Memory B cell (primary cell): Measurements from ENCODE around the gene SKAP2.

Experiments used
- ATAC-seq: fragments of 150-1000 bp; cut with Tn5 transposase; 2 replicates; pipeline ENCODE4 v1.10.0; 2021; ENCODE audit warnings: low read depth, mild to moderate bottlenecking, moderate library complexity
- DNase-seq, 2 donors: peaks; one replicate each; pipeline ENCODE4 v3.0.0; 2022; ENCODE audit warnings: low spot score in 2 of 2
- H3K27ac Mint-ChIP-seq: one replicate; pipeline ENCODE4 v1.8.0; 2022; ENCODE audit warnings: mild to moderate bottlenecking, moderate library complexity, mixed read lengths
- H3K27me3 Mint-ChIP-seq: one replicate; pipeline ENCODE4 v1.8.0; 2022; ENCODE audit warnings: mixed read lengths
- H3K36me3 Mint-ChIP-seq: one replicate; pipeline ENCODE4 v1.8.0; 2022; ENCODE audit warnings: mild to moderate bottlenecking, mixed read lengths
- H3K4me1 Mint-ChIP-seq: one replicate; pipeline ENCODE4 v1.8.0; 2022; ENCODE audit warnings: mixed read lengths
- H3K4me3 Mint-ChIP-seq: one replicate; pipeline ENCODE4 v1.8.0; 2022; ENCODE audit warnings: mild to moderate bottlenecking, moderate library complexity, mixed read lengths
- H3K9me3 Mint-ChIP-seq: one replicate; pipeline ENCODE4 v1.8.0; 2022; ENCODE audit warnings: mixed read lengths

SKAP2 gene

GRCh38 chr7:26688936-26689506, 175.4 kb downstream of the SKAP2 start:
- H3K36me3 Mint-ChIP-seq = peaks cover 2% of the 10 kb centered on the region
- no peaks in the 10 kb centered on the region for H3K27me3 Mint-ChIP-seq
- H3K27ac Mint-ChIP-seq = peak overlapping the region; percentile 84
- peaks cover 22% of the 10 kb centered on the region for H3K4me1 Mint-ChIP-seq
- no peak overlapping the region for H3K4me3 Mint-ChIP-seq
- ATAC-seq = peak; percentile 56
- no peak for DNase-seq
- H3K9me3 Mint-ChIP-seq = no peaks in the 10 kb centered on the region

DNA sequence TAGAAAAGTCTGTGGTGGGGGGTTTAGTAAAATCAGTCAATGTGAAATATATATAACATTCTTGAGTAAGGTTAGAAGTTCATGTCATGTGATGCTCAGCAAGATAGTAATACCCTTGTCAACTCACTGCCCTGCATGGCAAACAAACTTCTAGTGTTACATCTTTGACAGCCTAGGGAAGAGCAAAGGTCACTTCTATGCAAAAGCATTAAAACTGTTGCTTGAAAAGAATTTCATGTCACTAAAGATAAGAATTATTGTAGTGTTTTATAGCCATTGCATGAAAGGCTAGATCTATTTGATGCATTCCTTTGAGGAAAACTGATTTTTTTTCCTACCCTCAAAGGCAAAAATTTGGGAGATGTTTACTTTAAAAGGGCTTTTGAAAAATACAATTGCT, 176.0 kb downstream of the SKAP2 start:
- DNase-seq (no peak), ATAC-seq (no peak)
- Mint-ChIP-seq H3K4me3 (no peak overlapping the region), H3K27me3 (no peaks in the 10 kb centered on the region), H3K4me1 (peaks cover 22% of the 10 kb centered on the region), H3K36me3 (peaks cover 2% of the 10 kb centered on the region), H3K27ac (no peak overlapping the region), H3K9me3 (no peaks in the 10 kb centered on the region)

GRCh38 chr7:26687032-26687431, 177.4 kb downstream of the SKAP2 start:
- DNase-seq (no peak), ATAC-seq (no peak)
- no peak overlapping the region for H3K27ac Mint-ChIP-seq
- peaks cover 19% of the 10 kb centered on the region for H3K4me1 Mint-ChIP-seq
- H3K27me3 Mint-ChIP-seq = no peaks in the 10 kb centered on the region
- no peaks in the 10 kb centered on the region for H3K9me3 Mint-ChIP-seq
- peaks cover 4% of the 10 kb centered on the region for H3K36me3 Mint-ChIP-seq
- no peak overlapping the region for H3K4me3 Mint-ChIP-seq

DNA sequence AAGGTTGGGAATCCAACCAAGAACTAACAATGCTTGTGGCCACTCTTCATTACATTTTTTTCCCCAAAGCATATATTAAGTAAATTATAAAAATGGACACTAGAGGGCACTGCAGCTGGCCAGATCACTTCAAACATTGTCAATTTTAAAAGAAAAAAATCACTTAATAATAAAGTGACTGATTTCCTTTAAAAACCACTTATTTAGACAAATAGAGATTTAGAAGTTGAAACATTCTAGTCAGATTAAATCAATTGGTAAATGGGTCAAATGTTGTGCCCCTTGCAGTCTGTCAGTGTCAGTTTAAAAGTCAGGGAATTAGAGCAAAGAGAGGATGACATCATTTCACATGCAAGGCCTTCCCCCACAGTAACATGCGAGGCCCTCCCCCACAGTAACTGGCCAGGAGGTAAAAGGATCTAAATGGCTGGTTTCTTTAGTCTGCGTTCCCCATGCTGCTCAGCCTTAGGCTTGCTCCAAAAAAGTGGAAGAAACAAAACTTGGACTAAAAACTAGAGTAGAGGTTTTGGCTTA, 177.9 kb downstream of the SKAP2 start:
- Mint-ChIP-seq H3K27me3 (no peaks in the 10 kb centered on the region), H3K9me3 (no peaks in the 10 kb centered on the region), H3K4me1 (peaks cover 14% of the 10 kb centered on the region), H3K36me3 (peaks cover 4% of the 10 kb centered on the region), H3K27ac (no peak overlapping the region), H3K4me3 (no peak overlapping the region)
- ATAC-seq = peak; percentile 42
- DNase-seq = peak in 1 of 2 donors; percentile 36

DNA sequence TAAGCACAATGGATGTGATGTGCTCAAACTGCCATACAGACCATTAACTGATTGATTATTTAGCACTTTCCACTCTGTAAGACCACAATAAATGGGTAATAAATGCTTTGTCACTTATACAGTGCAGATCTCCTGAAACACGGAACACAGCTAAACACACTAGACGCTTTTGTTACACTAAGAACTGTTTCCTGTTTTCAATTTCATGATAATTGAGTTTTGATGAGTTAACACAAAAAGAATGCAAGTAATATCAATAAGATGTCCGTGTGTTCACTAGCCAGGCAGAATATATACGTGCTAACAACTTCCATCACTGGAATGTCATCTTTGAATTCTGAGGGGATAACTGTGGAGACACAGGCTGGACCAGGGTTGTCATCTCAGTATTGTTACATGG, 178.8 kb downstream of the SKAP2 start:
- no peak for ATAC-seq
- Mint-ChIP-seq H3K4me1 (peaks cover 12% of the 10 kb centered on the region), H3K36me3 (peaks cover 4% of the 10 kb centered on the region), H3K27ac (no peak overlapping the region), H3K9me3 (no peaks in the 10 kb centered on the region), H3K27me3 (no peaks in the 10 kb centered on the region), H3K4me3 (no peak overlapping the region)
- DNase-seq = no peak

- Mint-ChIP-seq H3K4me1 (peaks cover 10% of the 10 kb centered on the region), H3K9me3 (no peaks in the 10 kb centered on the region), H3K36me3 (peaks cover 4% of the 10 kb centered on the region), H3K4me3 (no peak overlapping the region), H3K27ac (no peak overlapping the region), H3K27me3 (no peaks in the 10 kb centered on the region)
- ATAC-seq (no peak), DNase-seq (no peak)
Measured at GRCh38 chr7:26684447-26684846, 179.9 kb downstream of the SKAP2 start.

- peaks cover under 1% of the 10 kb centered on the region for H3K4me1 Mint-ChIP-seq
- H3K27ac Mint-ChIP-seq = peak overlapping the region; percentile 41
- DNase-seq (no peak), ATAC-seq (no peak)
- H3K9me3 Mint-ChIP-seq = no peaks in the 10 kb centered on the region
- H3K27me3 Mint-ChIP-seq = no peaks in the 10 kb centered on the region
- H3K4me3 Mint-ChIP-seq = no peak overlapping the region
- peaks cover 6% of the 10 kb centered on the region for H3K36me3 Mint-ChIP-seq
Measured at GRCh38 chr7:26683277-26683676, 181.1 kb downstream of the SKAP2 start.

DNA sequence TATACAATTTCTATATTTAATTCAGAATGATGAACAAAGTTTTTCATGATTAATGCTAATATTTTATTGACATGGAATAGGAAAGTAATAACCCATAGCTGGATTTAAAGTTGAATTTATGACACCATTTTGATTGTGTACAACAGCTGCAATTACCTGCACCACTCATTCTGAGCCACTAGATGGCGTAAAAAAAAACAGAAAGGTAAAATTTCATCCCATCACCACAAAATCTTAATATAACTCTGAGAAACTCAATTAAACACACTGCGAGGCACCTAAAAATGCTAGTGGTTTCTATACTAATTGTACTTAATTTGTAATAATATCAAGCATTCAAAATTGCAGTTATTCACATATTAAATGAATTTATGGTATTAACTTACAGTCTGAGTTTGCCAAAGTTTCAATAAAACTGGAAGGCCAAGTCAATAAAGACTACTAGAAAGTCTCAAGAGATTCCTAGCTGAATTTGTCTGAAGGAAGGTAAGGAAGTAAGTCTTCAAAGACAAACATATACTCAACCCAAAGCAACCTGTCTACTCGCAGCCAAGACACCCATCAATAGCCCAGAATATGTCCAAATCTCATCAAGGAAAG, 182.5 kb downstream of the SKAP2 start:
- H3K4me1 Mint-ChIP-seq = no peaks in the 10 kb centered on the region
- DNase-seq = peak in 1 of 2 donors; percentile 10
- peak; percentile 55 for ATAC-seq
- peaks cover 9% of the 10 kb centered on the region for H3K36me3 Mint-ChIP-seq
- H3K27me3 Mint-ChIP-seq = no peaks in the 10 kb centered on the region
- no peaks in the 10 kb centered on the region for H3K9me3 Mint-ChIP-seq
- H3K4me3 Mint-ChIP-seq = no peak overlapping the region
- no peak overlapping the region for H3K27ac Mint-ChIP-seq

DNA sequence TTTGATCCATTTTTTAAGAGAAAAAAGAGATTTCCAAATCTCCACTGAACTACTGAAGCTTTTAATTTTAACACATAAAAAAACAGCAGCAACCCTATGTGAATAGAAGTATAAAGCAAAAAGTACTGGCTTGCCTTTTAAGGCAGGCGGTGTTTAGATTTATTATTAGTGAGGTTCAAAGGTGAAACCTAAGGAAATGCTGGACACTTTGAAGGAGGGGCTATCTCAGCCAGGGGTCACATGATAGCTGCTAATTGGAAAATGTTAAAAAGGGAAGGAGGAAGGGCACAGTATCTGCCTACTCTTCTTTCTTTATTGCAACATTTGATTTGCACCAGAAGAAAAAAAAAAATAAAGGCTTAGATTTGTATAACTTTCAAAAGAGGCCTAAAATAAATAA, 183.8 kb downstream of the SKAP2 start:
- Mint-ChIP-seq H3K4me3 (no peak overlapping the region), H3K9me3 (no peaks in the 10 kb centered on the region), H3K27ac (no peak overlapping the region), H3K27me3 (no peaks in the 10 kb centered on the region), H3K4me1 (no peaks in the 10 kb centered on the region), H3K36me3 (peaks cover 14% of the 10 kb centered on the region)
- DNase-seq (no peak), ATAC-seq (no peak)

- no peak overlapping the region for H3K27ac Mint-ChIP-seq
- ATAC-seq (no peak), DNase-seq (no peak)
- H3K9me3 Mint-ChIP-seq = no peaks in the 10 kb centered on the region
- H3K4me1 Mint-ChIP-seq = no peaks in the 10 kb centered on the region
- H3K4me3 Mint-ChIP-seq = no peak overlapping the region
- peaks cover 13% of the 10 kb centered on the region for H3K36me3 Mint-ChIP-seq
- no peaks in the 10 kb centered on the region for H3K27me3 Mint-ChIP-seq
Measured at GRCh38 chr7:26675143-26675887, 189.1 kb downstream of the SKAP2 start.

GRCh38 chr7:26673858-26674257, 190.5 kb downstream of the SKAP2 start:
- H3K9me3 Mint-ChIP-seq = no peaks in the 10 kb centered on the region
- H3K27me3 Mint-ChIP-seq = no peaks in the 10 kb centered on the region
- H3K4me3 Mint-ChIP-seq = no peak overlapping the region
- DNase-seq (no peak), ATAC-seq (no peak)
- H3K4me1 Mint-ChIP-seq = no peaks in the 10 kb centered on the region
- H3K27ac Mint-ChIP-seq = no peak overlapping the region
- peaks cover 11% of the 10 kb centered on the region for H3K36me3 Mint-ChIP-seq

DNA sequence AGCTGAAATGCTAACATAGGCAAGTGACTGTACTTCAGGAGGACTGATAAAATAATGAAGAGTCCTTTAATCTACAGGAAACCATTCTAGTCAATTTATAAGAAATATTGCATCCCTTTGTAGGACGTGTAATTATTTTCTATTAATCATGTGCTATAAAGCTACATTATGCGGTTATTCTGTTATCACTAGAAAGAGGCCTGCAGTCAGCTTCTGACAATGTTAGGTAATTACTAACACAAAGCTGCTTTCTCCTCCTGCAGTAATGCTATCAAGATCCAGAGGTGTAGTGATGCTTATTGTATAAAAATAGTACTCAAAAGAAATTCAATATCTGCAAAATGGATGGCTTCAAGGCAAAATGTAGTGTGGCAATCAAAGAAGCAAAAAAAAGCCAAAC, 191.1 kb downstream of the SKAP2 start:
- Mint-ChIP-seq H3K27me3 (no peaks in the 10 kb centered on the region), H3K27ac (no peak overlapping the region), H3K9me3 (no peaks in the 10 kb centered on the region), H3K4me1 (no peaks in the 10 kb centered on the region), H3K36me3 (peaks cover 11% of the 10 kb centered on the region), H3K4me3 (no peak overlapping the region)
- DNase-seq (no peak), ATAC-seq (no peak)

GRCh38 chr7:26670841-26671240, 193.5 kb downstream of the SKAP2 start:
- no peaks in the 10 kb centered on the region for H3K27me3 Mint-ChIP-seq
- DNase-seq (no peak), ATAC-seq (no peak)
- no peaks in the 10 kb centered on the region for H3K9me3 Mint-ChIP-seq
- H3K4me1 Mint-ChIP-seq = peaks cover 4% of the 10 kb centered on the region
- H3K27ac Mint-ChIP-seq = no peak overlapping the region
- H3K36me3 Mint-ChIP-seq = peaks cover 3% of the 10 kb centered on the region
- H3K4me3 Mint-ChIP-seq = no peak overlapping the region

- H3K4me3 Mint-ChIP-seq = no peak overlapping the region
- no peaks in the 10 kb centered on the region for H3K27me3 Mint-ChIP-seq
- H3K4me1 Mint-ChIP-seq = peaks cover 4% of the 10 kb centered on the region
- H3K36me3 Mint-ChIP-seq = peaks cover 3% of the 10 kb centered on the region
- ATAC-seq (no peak), DNase-seq (no peak)
- no peak overlapping the region for H3K27ac Mint-ChIP-seq
- no peaks in the 10 kb centered on the region for H3K9me3 Mint-ChIP-seq
Measured at GRCh38 chr7:26670290-26670689, 194.1 kb downstream of the SKAP2 start.
